HG02981 (cell line): ENCODE results near the gene PRCD.

Experiments
- ATAC-seq: cut with Tn5 transposase; IDR thresholded peaks from one replicate; pipeline ENCODE4 v1.9.1; 2021; ENCODE audit warnings: mild to moderate bottlenecking, moderate library complexity; ENCODE audit not compliant: unreplicated experiment

The PRCD gene

GRCh38 chr17:76588182-76588581 is 48.3 kb downstream of the PRCD start:
- ATAC-seq = no peak

- no peak for ATAC-seq
These were observed 53.6 kb downstream of the PRCD start for GRCh38 chr17:76593384-76593826.

GRCh38 chr17:76593959-76594358 is 54.1 kb downstream of the PRCD start:
- ATAC-seq = no peak

- ATAC-seq = no peak
These were observed 54.8 kb downstream of the PRCD start for GRCh38 chr17:76594690-76595089.
